Activated B cell treated with CpG ODN at 0.5 μM for 24 hours (primary cell): ENCODE results near the gene NSG2. TPM values are rescaled to one million over a fixed set of nuclear protein-coding genes. Genes with fewer than 3 reads are reported as not detected.

Source experiments
- ATAC-seq: fragments of 200-7000 bp; cut with Tn5 transposase; one replicate; pipeline ENCODE4 v1.10.0; 2021; ENCODE audit warnings: low read depth, mild to moderate bottlenecking, moderate library complexity
- CTCF ChIA-PET: fragments of 350-600 bp; sonication (Branson Sonifier 250); formaldehyde crosslinking; loops from one replicate; lab custom pipeline; 2021; ENCODE audit warnings: antibody characterized with exemption; lab: Charles Lee
- POLR2A ChIA-PET: fragments of 350-600 bp; sonication (Branson Sonifier 250); formaldehyde crosslinking; loops from one replicate; lab custom pipeline; 2021; ENCODE audit warnings: antibody characterized with exemption; lab: Charles Lee
- DNase-seq: peaks from one replicate; pipeline ENCODE4 v3.0.0; 2022
- H3K27ac Mint-ChIP-seq: one replicate; pipeline ENCODE4 v1.8.0; 2020; ENCODE audit warnings: mixed read lengths
- H3K27me3 Mint-ChIP-seq: one replicate; pipeline ENCODE4 v1.8.0; 2021; ENCODE audit warnings: mixed read lengths
- H3K36me3 Mint-ChIP-seq: one replicate; pipeline ENCODE4 v1.8.0; 2021; ENCODE audit warnings: low read depth, mixed read lengths
- H3K4me1 Mint-ChIP-seq: one replicate; pipeline ENCODE4 v1.8.0; 2021; ENCODE audit warnings: mixed read lengths
- H3K4me3 Mint-ChIP-seq: one replicate; pipeline ENCODE4 v1.8.0; 2020; ENCODE audit warnings: mild to moderate bottlenecking, mixed read lengths
- H3K9me3 Mint-ChIP-seq: one replicate; pipeline ENCODE4 v1.8.0; 2020; ENCODE audit warnings: mixed read lengths
- intact Hi-C: fragments of 100-400 bp; cut with micrococcal nuclease; formaldehyde crosslinking; loops from one replicate; pipeline ENCODE4 v1.15.1; 2024
- total RNA-seq: library from RNA; stranded (reverse); gene quantifications from 2 replicates; pipeline ENCODE4 v1.2.3, GENCODE V29; 2022
- TF ChIP-seq, protein P1 (sequence below): fragments of 200-600 bp; IDR thresholded peaks from one replicate; pipeline ENCODE4 v1.8.0; 2022; ENCODE audit warnings: antibody characterized with exemption, mild to moderate bottlenecking

Gene NSG2
- total RNA-seq, 1 donor from 2014 or later: not detected

DNA sequence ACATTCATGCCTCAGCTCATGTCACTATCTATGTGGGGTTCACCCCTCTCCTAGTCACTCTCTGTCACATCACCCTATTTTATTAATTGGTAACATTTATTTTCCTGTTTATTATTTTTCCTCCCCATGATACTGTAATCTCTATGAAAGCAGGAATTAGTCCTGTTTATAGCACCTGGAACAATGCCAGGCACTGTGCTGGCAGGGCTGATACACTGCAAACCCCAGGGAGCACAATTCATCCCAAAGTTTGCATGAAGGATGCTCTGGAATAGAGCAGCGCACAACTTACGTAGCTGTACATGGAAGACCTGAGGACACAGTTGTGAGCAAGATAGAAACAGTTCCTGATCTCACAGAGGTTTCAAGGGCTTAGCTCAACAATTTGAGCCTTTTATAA lies 103.2 kb downstream of the NSG2 start:
- no peak overlapping the region for H3K27ac Mint-ChIP-seq
- intact Hi-C loops: no loop called here
- no peak overlapping the region for H3K4me3 Mint-ChIP-seq
- no peak for DNase-seq
- H3K27me3 Mint-ChIP-seq: peaks cover 4% of the 10 kb centered on the region
- CTCF ChIA-PET: no interaction called here
- ATAC-seq: no peak
- POLR2A ChIA-PET: no interaction called here
- H3K36me3 Mint-ChIP-seq: no peaks in the 10 kb centered on the region
- TF ChIP-seq, protein P1, sequence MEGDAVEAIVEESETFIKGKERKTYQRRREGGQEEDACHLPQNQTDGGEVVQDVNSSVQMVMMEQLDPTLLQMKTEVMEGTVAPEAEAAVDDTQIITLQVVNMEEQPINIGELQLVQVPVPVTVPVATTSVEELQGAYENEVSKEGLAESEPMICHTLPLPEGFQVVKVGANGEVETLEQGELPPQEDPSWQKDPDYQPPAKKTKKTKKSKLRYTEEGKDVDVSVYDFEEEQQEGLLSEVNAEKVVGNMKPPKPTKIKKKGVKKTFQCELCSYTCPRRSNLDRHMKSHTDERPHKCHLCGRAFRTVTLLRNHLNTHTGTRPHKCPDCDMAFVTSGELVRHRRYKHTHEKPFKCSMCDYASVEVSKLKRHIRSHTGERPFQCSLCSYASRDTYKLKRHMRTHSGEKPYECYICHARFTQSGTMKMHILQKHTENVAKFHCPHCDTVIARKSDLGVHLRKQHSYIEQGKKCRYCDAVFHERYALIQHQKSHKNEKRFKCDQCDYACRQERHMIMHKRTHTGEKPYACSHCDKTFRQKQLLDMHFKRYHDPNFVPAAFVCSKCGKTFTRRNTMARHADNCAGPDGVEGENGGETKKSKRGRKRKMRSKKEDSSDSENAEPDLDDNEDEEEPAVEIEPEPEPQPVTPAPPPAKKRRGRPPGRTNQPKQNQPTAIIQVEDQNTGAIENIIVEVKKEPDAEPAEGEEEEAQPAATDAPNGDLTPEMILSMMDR: no peak
- H3K9me3 Mint-ChIP-seq: no peaks in the 10 kb centered on the region
- H3K4me1 Mint-ChIP-seq: no peaks in the 10 kb centered on the region

DNA sequence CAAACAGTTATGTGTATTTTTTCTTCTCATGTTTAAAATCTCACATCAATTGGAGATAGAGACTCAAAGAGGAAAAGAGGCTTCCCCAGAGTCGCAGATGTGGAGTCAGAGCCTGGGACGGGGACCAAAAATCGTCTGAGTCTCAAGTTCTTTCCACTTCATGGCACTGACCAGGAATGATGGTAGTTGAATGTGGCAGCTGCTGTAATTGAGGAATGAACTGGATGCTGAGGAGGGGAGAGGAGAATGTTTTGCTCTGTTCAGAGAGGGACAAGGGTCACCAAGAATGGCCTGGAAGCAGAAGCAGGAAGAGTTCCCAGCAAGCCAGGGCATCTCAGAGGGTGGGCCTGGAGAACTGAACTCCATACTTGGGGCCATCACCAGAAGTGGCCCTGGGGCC lies 103.9 kb downstream of the NSG2 start:
- DNase-seq (no peak), ATAC-seq (no peak)
- Mint-ChIP-seq H3K36me3 (no peaks in the 10 kb centered on the region), H3K4me3 (no peak overlapping the region), H3K27ac (no peak overlapping the region), H3K4me1 (no peaks in the 10 kb centered on the region), H3K9me3 (no peaks in the 10 kb centered on the region), H3K27me3 (peaks cover 4% of the 10 kb centered on the region)
- ChIA-PET CTCF (no interaction called here), POLR2A (no interaction called here)
- TF ChIP-seq, protein P1: no peak
- intact Hi-C loops: no loop called here

DNA sequence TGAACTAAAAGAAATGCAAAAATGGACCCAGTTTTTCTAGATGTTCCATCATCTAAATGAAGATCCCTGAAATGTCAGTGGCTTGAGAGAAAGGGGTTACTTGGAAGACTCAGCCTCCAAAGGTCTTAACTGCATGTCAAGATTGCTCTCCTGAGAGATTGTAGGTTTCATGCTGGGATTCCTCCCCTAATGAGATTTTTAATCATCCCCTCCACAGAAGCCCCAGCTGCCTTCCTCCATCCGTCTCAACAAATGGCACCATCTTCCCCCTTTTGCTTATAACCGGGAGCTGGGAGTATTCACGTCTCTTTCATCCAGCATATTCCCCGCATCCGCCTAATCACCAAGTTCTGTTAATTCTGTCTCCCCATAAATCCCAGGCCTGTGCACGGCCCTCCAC lies 104.5 kb downstream of the NSG2 start:
- ChIA-PET POLR2A (no interaction called here), CTCF (no interaction called here)
- DNase-seq (no peak), ATAC-seq (no peak)
- TF ChIP-seq, protein P1: no peak
- no peaks in the 10 kb centered on the region for H3K36me3 Mint-ChIP-seq
- peaks cover 4% of the 10 kb centered on the region for H3K27me3 Mint-ChIP-seq
- no peaks in the 10 kb centered on the region for H3K9me3 Mint-ChIP-seq
- H3K4me1 Mint-ChIP-seq: no peaks in the 10 kb centered on the region
- H3K27ac Mint-ChIP-seq: no peak overlapping the region
- H3K4me3 Mint-ChIP-seq: no peak overlapping the region
- intact Hi-C loops: no loop called here

DNA sequence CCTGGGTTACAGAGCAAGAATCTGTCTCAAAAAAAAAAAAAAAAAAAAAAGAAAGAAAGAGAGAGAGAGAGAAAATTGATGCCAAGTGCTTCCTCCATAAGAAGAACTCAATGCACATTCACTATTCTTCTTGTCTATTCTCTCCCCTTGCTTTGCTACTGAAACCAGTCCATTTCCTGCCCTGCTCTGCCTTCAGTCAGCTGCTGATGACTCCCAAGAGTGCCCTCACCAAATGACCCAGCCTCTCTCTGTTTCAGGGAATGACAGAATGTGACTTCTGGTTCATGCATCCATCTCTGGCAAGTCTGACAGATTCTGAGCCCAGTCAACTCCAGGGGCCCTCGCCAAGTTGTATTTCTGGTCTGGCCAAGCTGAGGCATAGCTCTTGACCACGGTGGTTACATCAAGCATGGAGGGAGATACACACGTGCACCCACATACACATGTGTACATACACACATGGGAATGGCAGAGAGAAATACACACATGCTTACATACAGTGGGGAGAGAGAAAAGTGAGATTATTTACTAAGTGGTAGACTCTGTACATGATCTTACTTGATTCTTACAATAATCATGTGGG lies 106.2 kb downstream of the NSG2 start:
- H3K4me1 Mint-ChIP-seq: no peaks in the 10 kb centered on the region
- intact Hi-C loops: no loop called here
- H3K9me3 Mint-ChIP-seq: peaks cover 10% of the 10 kb centered on the region
- ChIA-PET CTCF (no interaction called here), POLR2A (no interaction called here)
- no peaks in the 10 kb centered on the region for H3K36me3 Mint-ChIP-seq
- DNase-seq (no peak), ATAC-seq (no peak)
- H3K4me3 Mint-ChIP-seq: no peak overlapping the region
- H3K27ac Mint-ChIP-seq: no peak overlapping the region
- TF ChIP-seq, protein P1: no peak
- H3K27me3 Mint-ChIP-seq: peaks cover 4% of the 10 kb centered on the region

DNA sequence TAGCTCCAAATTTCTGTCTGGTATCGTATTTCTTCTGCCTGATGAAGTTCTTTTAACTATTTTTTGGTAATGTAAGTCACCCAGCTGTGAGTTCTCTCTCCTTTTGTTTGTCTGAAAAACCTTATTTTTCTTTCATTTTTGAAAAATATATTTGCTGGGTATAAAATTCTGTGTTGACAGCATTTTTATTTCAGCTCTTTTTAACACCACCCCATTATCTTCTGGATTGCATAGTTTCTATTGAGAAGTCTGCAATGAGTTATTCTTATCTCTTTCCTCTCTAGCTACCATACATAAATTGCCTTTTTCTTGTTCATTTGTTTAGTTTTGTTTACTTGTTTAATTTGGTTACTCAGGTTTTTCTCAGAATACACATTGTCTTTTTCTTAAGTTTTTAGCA lies 109.1 kb downstream of the NSG2 start:
- Mint-ChIP-seq H3K9me3 (peaks cover 18% of the 10 kb centered on the region), H3K36me3 (no peaks in the 10 kb centered on the region), H3K4me1 (no peaks in the 10 kb centered on the region), H3K4me3 (no peak overlapping the region), H3K27ac (no peak overlapping the region), H3K27me3 (no peaks in the 10 kb centered on the region)
- no peak for DNase-seq
- ATAC-seq: no peak
- ChIA-PET CTCF (no interaction called here), POLR2A (no interaction called here)
- intact Hi-C loops: no loop called here
- TF ChIP-seq, protein P1: no peak
